Transverse colon (tissue), 4 donors: ENCODE results near the gene AGPS. TPM values are rescaled to one million over a fixed set of nuclear protein-coding genes. Genes with fewer than 3 reads are reported as not detected.

Source experiments
- DNase-seq: peaks from one replicate; pipeline ENCODE4 v3.0.0-alpha.2; 2019
- H3K27ac ChIP-seq, 4 donors: fragments of 200-600 bp; sonication (generic); 2 replicates each; pipeline ENCODE4 v1.5.1; 2016 to 2018; ENCODE audit warnings: inconsistent platforms in 4 of 4
- H3K27me3 ChIP-seq: fragments of 200-600 bp; sonication (generic); 2 replicates; pipeline ENCODE4 v1.5.1; 2017; ENCODE audit warnings: inconsistent platforms
- H3K36me3 ChIP-seq, 4 donors: fragments of 200-600 bp; sonication (generic); 2 replicates each; pipeline ENCODE4 v1.5.1; 2017 to 2019; ENCODE audit warnings: inconsistent platforms in 4 of 4
- H3K4me1 ChIP-seq, 4 donors: fragments of 200-600 bp; sonication (generic); 2 replicates each; pipeline ENCODE4 v1.5.1; 2017 to 2020; ENCODE audit warnings: inconsistent platforms in 4 of 4
- H3K4me3 ChIP-seq, 4 donors: fragments of 200-600 bp; sonication (generic); 1 replicate in 1 of 4; 2 replicates in 3 of 4; pipeline versions ENCODE4 v1.5.1 to v1.6.1; 2017 to 2019; ENCODE audit warnings: inconsistent platforms in 4 of 4
- H3K9me3 ChIP-seq, 2 donors: fragments of 200-600 bp; sonication (generic); 2 replicates each; pipeline ENCODE4 v1.5.1; 2017 to 2019; ENCODE audit warnings: inconsistent platforms in 2 of 2
- EP300 ChIP-seq: sonication (generic); formaldehyde crosslinking; IDR thresholded peaks from one replicate; pipeline ENCODE4 v1.6.1; 2017; ENCODE audit warnings: antibody characterized with exemption, low read depth
- POLR2A ChIP-seq: fragments of 450-650 bp; IDR thresholded peaks from one replicate; pipeline ENCODE4 v1.6.1; 2016; ENCODE audit warnings: antibody characterized with exemption, mild to moderate bottlenecking, moderate library complexity
- POLR2AphosphoS5 ChIP-seq, 3 donors: sonication (generic); formaldehyde crosslinking; IDR thresholded peaks; one replicate each; pipeline ENCODE4 v1.6.1; 2016; ENCODE audit warnings: antibody characterized with exemption in 3 of 3
- WGBS, 2 donors: methylation state at CpG; one replicate each; pipeline ENCODE4 v1.1.5; 2018; ENCODE audit warnings: low coverage in 1 of 2; 5-methylcytosine and 5-hydroxymethylcytosine counted together
- in situ Hi-C, 4 donors: fragments of 200-750 bp; cut with MboI; loops; one replicate each; pipeline versions ENCODE4 v1.15.0 to v1.15.1; 2017; ENCODE audit warnings: low sequenced_read_pairs in 3 of 4, low pct_ligation_motif_present in 1 of 4, low pct_unique_long_range_greater_than_20kb in 1 of 4
- intact Hi-C: fragments of 100-400 bp; cut with DNase I; formaldehyde crosslinking; loops from one replicate; pipeline ENCODE4 v1.15.1; 2023; ENCODE audit warnings: low total_unique reads
- total RNA-seq, 4 donors: library from RNA; depleted of rRNA; stranded (reverse); fragments of >200 nt; gene quantifications; one replicate each; pipeline ENCODE4 v1.1.0, GENCODE V29; 2016
- TF ChIP-seq, protein P1 (sequence below), 5 experiments: fragments of 200-600 bp in 3 of 5; fragments of 450-650 bp in 2 of 5; sonication (generic) in 3 of 5; IDR thresholded peaks; 1 replicate in 2 of 5; 2 replicates in 3 of 5; pipeline ENCODE4 v1.5.1; 2016 to 2017; ENCODE audit warnings: antibody characterized with exemption in 5 of 5, inconsistent platforms in 3 of 5, mild to moderate bottlenecking in 2 of 5, moderate library complexity in 1 of 5

Gene AGPS
- 10 to 100 TPM; 15.0 to 81.6 (median 58.1) TPM for total RNA-seq

DNA sequence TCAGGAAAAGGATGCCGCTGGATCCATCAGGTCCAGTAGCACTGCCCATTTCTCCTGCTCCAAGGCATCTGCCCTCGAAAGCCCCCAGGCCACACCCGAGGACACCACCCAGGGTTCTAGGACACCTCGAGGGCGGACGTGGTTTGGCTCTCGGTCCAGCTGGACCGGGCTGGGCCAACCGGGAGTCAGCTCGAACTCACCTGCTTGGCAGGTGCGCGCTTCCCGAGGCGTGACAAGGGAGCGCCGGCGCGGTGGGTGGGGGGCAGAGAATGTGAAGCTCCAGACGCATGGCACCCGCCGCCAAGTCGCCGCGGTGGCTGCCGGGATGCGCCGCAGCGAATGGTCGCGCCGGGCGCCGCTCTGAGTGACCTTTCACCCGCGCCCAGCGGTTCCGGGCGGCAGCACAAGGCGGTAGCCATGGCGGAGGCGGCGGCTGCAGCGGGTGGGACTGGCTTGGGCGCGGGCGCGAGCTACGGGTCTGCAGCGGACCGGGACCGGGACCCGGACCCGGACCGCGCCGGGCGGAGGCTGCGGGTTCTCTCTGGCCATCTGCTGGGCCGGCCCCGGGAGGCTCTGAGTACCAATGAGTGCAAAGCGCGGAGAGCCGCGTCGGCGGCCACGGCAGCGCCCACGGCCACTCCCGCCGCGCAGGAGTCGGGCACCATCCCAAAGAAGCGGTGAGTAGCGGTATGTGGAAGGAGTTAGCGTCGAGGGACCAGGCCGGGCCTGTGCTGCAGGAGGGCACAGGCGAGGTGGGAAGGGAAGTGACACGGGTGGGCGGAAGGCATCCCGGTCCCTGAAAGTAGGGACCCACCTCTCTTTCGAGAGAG is at the start of gene AGPS:
Gene AGPS, plus strand, starts transcription at position 401 of the 830 bp plus-strand sequence. Its CDS starts 17 bp downstream, at position 418.
- DNase-seq = peak; percentile 86
- WGBS, 2 donors = 0 to 1% methylated on average over 2 to 53 of the region's 83 CpGs
- H3K36me3 ChIP-seq = no peaks in the 10 kb centered on the region
- TF ChIP-seq EP300 = no peak
- TF ChIP-seq POLR2A = peak; percentile 71
- TF ChIP-seq, protein P1, sequence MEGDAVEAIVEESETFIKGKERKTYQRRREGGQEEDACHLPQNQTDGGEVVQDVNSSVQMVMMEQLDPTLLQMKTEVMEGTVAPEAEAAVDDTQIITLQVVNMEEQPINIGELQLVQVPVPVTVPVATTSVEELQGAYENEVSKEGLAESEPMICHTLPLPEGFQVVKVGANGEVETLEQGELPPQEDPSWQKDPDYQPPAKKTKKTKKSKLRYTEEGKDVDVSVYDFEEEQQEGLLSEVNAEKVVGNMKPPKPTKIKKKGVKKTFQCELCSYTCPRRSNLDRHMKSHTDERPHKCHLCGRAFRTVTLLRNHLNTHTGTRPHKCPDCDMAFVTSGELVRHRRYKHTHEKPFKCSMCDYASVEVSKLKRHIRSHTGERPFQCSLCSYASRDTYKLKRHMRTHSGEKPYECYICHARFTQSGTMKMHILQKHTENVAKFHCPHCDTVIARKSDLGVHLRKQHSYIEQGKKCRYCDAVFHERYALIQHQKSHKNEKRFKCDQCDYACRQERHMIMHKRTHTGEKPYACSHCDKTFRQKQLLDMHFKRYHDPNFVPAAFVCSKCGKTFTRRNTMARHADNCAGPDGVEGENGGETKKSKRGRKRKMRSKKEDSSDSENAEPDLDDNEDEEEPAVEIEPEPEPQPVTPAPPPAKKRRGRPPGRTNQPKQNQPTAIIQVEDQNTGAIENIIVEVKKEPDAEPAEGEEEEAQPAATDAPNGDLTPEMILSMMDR (IDR thresholded peaks at IDR 0.05) = peak; percentile 18 to 68 (median 26)
- peak; percentile 44 to 86 (median 77) for TF ChIP-seq POLR2AphosphoS5 (IDR thresholded peaks at IDR 0.05)
- peak within 1 kb of the TSS; percentile 70 to 96 (median 82) for H3K4me3 ChIP-seq
- H3K27me3 ChIP-seq = no peaks in the 10 kb centered on the region
- peaks cover 11 to 49% (median 29%) of the 10 kb centered on the region in 4 donors for H3K4me1 ChIP-seq
- intact Hi-C loops = no loop called here
- no peaks in the 10 kb centered on the region for H3K9me3 ChIP-seq
- peak within 1 kb of the TSS; percentile 82 to 93 (median 88) for H3K27ac ChIP-seq
- in situ Hi-C loops = no loop called here

DNA sequence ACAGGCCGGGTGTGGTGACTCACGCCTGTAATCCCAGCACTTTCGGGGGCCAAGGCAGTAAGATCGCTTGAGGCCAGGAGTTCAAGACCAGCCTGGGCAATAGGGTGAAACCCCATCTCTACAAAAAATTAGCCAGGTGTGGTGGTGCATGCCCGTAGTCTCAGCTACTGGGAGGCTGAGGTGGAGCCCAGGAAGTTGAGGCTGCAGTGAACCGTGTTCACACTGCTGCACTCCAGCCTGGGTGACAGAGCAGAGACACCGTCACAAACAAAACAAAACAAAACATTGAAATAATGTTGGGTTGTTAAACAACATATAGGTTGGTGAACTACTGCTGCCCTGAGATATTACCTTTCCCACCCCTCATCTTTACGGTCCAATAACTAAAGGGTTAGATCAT is 48.8 kb upstream of the AGPS start:
- no peaks in the 10 kb centered on the region for H3K27me3 ChIP-seq
- H3K36me3 ChIP-seq = no peaks in the 10 kb centered on the region
- no peaks in the 10 kb centered on the region for H3K9me3 ChIP-seq
- H3K4me1 ChIP-seq = no peaks in the 10 kb centered on the region
- WGBS, 2 donors = 88 to 96% methylated on average over 5 to 8 of the region's 8 CpGs
- DNase-seq = no peak
- no peak overlapping the region for H3K4me3 ChIP-seq
- intact Hi-C loops (no loop called here), in situ Hi-C loops (loop anchor here in 2 of 4 donors (25.0 kb wide), 2 partner anchors 269 to 394 kb away; a partner anchor contains a TSS)
- H3K27ac ChIP-seq = no peak overlapping the region
- TF ChIP-seq EP300 = no peak
- no peak for TF ChIP-seq POLR2A
- TF ChIP-seq, protein P1 (IDR thresholded peaks at IDR 0.05) = no peak
- no peak for TF ChIP-seq POLR2AphosphoS5 (IDR thresholded peaks at IDR 0.05)

DNA sequence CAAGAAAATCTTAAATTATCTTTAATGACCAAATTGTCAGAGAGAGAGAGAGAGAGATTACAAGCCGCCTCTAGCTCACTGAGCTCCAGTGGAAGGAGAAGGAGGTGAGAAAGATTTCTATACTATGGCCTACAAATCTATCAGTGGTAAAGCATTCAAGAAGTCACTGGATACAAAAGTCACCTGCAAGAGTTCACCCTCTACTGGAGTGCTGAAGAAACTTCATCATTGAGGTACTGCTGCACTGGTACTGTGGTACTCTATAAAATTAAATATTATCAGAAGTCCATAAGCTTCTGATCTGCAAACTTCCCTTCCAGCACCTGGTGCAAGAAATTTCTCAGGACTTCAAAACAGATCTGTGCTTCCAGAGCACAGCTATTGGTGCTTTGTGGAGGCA is 48.3 kb upstream of the AGPS start:
- intact Hi-C loops (no loop called here), in situ Hi-C loops (loop anchor here in 2 of 4 donors (25.0 kb wide), 2 partner anchors 268 to 393 kb away; a partner anchor contains a TSS)
- WGBS, 2 donors = 100% methylated on average over 1 of the region's 1 CpG
- no peak overlapping the region for H3K4me3 ChIP-seq
- no peaks in the 10 kb centered on the region for H3K4me1 ChIP-seq
- TF ChIP-seq POLR2A (no peak), POLR2AphosphoS5 (IDR thresholded peaks at IDR 0.05) (no peak), EP300 (no peak)
- TF ChIP-seq, protein P1 (IDR thresholded peaks at IDR 0.05) = no peak
- H3K9me3 ChIP-seq = no peaks in the 10 kb centered on the region
- H3K36me3 ChIP-seq = no peaks in the 10 kb centered on the region
- DNase-seq = no peak
- H3K27me3 ChIP-seq = no peaks in the 10 kb centered on the region
- no peak overlapping the region for H3K27ac ChIP-seq

DNA sequence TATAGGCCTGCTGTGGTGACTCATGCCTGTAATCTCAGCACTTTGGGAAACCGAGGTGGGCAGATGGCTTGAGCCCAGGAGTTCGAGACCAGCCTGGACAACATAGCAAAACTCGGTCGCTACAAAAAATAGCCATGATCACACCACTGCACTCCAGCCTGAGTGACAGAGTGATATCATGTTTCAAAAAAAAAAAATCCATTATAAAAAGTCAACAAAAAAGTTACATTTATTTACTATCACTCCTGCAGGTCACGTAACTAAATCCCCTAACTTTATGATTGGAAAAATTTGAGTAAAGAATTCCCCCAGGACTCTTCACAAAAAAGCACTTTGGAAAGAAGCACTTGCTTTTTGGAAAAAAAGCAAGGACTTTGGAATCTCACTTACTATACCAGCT is 46.4 kb upstream of the AGPS start:
- H3K36me3 ChIP-seq = no peaks in the 10 kb centered on the region
- intact Hi-C loops = no loop called here
- no peaks in the 10 kb centered on the region for H3K9me3 ChIP-seq
- no peaks in the 10 kb centered on the region for H3K27me3 ChIP-seq
- no peak for DNase-seq
- H3K4me1 ChIP-seq = no peaks in the 10 kb centered on the region
- WGBS, 2 donors = 84 to 96% methylated on average over 5 of the region's 5 CpGs
- H3K27ac ChIP-seq = no peak overlapping the region
- TF ChIP-seq POLR2AphosphoS5 (IDR thresholded peaks at IDR 0.05) (no peak), EP300 (no peak), POLR2A (no peak)
- TF ChIP-seq, protein P1 (IDR thresholded peaks at IDR 0.05) = no peak
- in situ Hi-C loops = loop anchor here in 2 of 4 donors (25.0 kb wide), 2 partner anchors 266 to 391 kb away; a partner anchor contains a TSS
- H3K4me3 ChIP-seq = no peak overlapping the region
